Activated CD8-positive, alpha-beta memory T cell treated with anti-CD3 and anti-CD28 coated beads for 1 hour (primary cell): ENCODE data around the gene POLE3.
"Not testable (repeated sequence)": the region's sequence is repeated elsewhere in the genome, so short reads cannot be mapped to it uniquely, and the experiment has no call there.

Experiments used
- DNase-seq, 2 donors: peaks; one replicate each; pipeline ENCODE4 v3.0.0-alpha.2; 2020; ENCODE audit warnings: low read depth in 1 of 2; ENCODE audit errors: extremely low read depth in 1 of 2

POLE3 gene

GRCh38 chr9:113406353-113406752 is 4.1 kb downstream of the POLE3 start:
- DNase-seq: not testable (repeated sequence)

DNA sequence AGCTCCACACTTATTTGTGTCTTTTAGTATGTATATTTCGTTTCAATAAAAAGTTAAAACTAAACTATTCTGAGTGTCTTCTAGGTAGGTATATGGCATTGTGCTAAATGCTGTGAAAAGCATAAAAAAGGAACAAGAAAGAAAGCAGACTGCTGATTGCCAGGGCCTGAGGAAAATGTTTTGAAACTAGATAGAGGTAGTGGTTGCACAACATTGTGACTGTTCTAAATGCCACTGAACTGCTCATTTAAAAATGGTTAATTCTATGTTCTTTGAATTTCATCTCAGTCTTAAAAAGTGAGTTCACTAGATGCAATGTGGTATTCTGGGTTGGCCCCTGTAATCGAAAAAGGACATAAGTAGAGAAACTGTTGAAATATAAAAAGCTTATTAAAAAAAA is 6.8 kb downstream of the POLE3 start:
- DNase-seq: no peak

GRCh38 chr9:113401027-113401792 is 9.3 kb downstream of the POLE3 start, which contains the start of gene ALAD:
TSS of gene ALAD (minus strand) at chr9:113401284. CDS start at chr9:113393559, 7,725 bp downstream.
- peak; percentile 97 to 100 for DNase-seq

DNA sequence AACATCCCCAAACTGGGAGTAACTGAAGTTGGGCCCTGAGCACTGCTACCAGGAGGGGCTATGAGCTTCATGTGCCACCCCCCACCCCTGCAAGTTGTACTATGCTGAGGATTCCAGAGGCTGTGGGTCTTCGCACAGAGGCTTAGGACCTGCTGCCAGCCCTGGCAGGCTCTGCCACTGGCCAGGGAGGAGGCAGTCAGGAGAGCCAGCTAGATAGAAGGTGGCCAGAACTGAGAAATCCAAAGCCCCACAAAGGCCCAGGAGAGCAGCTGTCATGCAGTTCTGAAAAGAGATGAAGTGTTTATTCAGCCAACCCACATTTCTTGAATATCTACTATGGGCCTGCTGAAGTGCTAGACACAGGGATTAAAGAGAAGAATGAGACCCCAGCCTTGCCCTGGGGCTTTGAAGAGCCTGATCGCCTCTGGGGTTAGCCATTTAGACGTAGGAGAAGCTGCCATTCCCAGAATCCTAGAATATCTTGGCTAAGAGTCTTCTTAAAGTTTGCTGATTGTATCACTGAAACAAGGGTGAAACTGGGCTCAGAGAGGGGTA is 10.8 kb downstream of the POLE3 start:
- DNase-seq: no peak

DNA sequence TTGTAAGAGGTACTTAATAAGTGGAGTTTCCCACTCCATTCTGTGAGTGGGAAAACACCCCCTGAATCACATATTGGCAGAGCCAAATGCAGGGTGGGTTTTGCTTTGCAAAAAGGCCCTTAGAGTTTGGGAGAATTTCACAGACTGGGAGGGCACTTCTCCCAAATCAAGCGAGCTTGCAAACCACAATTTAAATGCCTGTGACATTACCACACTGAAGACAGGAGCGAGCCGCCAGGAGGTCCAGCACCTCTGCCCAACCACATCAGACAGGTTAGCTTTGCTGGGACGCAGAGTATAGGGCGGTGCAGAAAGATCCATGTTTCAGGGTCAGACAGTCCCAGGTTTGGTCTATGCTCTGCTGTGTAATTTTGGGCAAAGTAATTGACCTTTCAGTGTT is 11.7 kb downstream of the POLE3 start:
- no peak for DNase-seq

GRCh38 chr9:113397203-113397631 is 13.3 kb downstream of the POLE3 start:
- no peak for DNase-seq

DNA sequence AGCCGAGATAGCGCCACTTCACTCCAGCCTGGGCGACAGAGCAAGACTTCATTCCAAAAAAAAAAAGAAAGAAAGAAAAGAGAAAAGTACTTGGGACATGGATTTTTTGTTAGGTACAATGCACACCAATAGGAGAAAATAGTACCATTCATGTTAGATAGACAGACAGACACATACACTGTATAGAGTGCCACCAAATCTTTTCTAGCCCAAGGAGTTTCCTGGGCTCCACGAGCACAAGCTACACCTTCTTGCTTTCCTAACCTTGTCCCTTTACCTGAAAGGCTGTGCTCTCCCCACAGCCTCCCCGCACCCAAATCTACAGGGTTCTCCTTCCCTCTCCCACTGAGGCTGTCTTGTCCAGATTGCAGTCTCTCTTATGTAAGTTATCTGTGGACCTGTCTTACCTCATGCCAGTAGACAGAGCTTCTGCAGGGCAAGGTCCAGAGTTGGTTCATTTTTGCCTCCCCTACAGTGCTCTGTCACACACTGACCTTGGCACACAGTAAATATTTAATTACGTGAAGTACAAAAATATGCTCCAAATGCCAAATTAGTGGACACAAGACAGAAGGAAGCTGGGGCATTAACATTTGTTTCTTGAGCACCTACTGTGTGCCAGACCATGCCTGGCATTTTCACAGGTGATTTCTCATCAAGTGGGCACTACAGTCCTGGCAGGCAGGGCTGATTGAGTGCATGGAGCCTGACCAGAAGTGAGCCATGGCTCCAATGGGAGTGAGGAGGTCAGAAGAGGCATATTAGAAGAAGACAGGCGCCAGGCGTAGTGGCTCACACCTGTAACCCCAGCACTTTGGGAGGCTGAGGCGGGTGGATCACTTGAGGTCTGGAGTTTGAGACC is 15.2 kb downstream of the POLE3 start:
- DNase-seq: no peak

- no peak for DNase-seq
These were observed 17.2 kb downstream of the POLE3 start for GRCh38 chr9:113393281-113393680.

DNA sequence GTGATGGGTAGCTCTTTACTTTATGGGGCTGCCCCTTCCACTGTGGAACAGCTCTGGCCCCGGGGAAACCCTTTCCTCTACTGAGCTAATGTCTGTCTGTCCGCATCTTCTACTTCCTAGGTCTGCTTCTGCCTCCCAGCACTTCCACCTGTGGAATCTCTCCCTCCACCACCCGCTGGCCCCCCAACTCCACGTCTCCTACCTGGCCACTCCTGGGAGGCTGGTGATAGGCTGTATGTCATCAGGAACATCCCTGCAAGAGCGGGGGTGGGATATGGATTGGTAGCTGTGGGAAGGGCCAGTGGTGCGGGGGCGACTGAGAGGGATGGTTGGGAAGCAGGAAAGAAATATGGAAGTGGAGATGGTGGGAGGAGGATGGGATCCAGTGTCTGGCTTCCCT is 18.6 kb downstream of the POLE3 start:
- DNase-seq: no peak

DNA sequence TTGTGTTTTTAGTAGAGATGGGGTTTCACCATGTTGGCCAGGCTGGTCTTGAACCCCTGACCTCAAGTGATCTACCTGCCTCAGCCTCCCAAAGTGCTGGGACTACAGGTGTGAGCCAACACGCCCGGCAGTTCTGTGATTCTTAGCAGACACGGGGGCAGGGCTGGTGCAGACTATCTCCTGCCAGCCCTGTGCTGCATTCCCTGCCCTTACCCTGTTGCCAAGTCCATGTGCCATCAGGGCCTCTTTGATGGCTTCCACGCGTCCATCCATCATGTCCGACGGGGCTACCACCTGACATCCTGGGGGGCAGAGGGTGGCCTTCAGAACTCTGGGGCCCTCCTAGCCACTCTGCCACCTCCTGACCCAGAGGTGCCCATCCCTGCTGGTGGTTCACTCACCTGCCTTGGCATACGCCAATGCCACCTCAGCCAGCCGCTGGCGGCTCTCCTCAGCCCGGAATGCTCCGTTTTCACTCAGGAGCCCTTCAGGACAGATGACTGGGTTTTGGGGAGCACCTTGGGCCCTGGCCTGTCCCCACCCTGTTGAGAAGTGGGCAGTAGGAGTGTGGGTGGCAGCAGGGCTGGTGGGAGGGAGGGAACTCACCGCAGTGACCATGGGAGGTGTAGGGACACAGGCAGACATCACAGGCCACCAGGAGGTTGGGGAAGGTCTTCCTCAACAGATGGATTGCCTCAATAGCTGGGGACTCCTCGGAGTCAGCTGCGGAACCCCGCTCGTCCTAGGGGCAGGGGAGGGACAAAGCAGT is 20.1 kb downstream of the POLE3 start:
- no peak for DNase-seq

- no peak for DNase-seq
These were observed 21.0 kb downstream of the POLE3 start for GRCh38 chr9:113389451-113389850.

DNA sequence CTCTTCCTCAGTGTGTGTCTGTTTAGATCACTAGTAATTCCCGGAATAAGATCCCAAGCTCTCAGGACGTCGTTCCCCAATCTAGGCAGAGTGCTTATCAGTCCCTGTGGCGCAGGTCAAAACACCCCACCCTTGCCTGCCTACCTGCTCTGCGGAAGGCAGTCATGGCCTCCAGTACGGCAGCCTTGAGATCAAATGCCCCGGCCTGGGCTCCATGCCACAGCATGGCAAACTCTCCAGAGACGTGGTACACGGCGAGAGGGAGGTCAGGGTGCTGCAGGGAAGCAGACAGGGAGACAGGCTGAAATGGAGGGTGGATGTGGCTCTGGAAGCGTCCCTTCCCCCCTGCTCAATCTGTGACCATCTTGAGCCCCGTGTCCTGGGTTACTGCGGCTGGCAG is 21.6 kb downstream of the POLE3 start:
- DNase-seq: no peak

DNA sequence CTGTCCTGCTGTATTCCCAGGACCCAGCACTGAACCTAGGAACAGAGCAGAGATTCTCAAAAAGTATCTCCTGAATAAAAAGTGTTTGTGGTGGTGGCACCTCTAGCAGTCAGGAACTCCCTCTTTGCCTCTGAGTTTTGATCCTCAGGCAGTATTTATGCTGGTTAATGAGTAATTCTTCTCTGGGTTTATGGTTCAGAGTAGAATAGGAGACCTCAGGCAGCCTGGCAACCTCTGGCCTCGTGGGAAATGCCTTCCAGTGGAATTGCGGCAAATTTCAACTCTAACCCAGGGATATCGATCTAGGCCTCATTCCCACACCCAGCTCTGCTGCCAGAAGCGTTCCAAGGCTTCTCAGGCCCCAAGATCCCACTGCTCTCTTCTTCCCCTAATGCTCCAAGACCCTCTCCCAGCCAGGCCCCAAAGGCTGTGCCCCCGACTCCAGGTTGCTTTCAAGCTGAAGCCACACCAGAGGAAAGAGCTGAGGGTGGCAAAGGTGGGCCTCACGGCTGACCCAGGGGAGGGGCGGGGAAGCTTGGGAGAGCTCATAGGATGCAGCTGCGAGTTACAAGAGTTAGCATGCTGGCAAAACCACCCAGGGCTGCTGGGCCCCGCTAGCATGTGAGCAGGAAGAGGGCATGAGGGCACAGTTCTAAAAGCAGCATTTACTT is 22.8 kb downstream of the POLE3 start:
- DNase-seq: no peak

- no peak for DNase-seq
These were observed 23.7 kb downstream of the POLE3 start for GRCh38 chr9:113386571-113387393.

GRCh38 chr9:113381909-113382411 is 28.5 kb downstream of the POLE3 start:
- no peak for DNase-seq

GRCh38 chr9:113381441-113381840 is 29.0 kb downstream of the POLE3 start:
- DNase-seq: not testable (repeated sequence)

- DNase-seq: no peak
These were observed 29.6 kb downstream of the POLE3 start for GRCh38 chr9:113380869-113381378.

GRCh38 chr9:113379829-113380210 is 30.7 kb downstream of the POLE3 start:
- not testable (repeated sequence) for DNase-seq
